Activated CD8-positive, alpha-beta T cell treated with anti-CD3 and anti-CD28 coated beads, Interleukin-2, amount 10 ng/mL, durations not matched to agents 7 days and 5 days (primary cell): ENCODE results near the gene SPDYA. TPM values are rescaled to one million over a fixed set of nuclear protein-coding genes. Genes with fewer than 3 reads are reported as not detected.

Experiments
- ATAC-seq: fragments of 150-1000 bp; cut with Tn5 transposase; one replicate; pipeline ENCODE4 v1.10.0; 2021; ENCODE audit warnings: moderate library complexity
- CTCF ChIA-PET: fragments of 350-600 bp; sonication (Branson Sonifier 250); formaldehyde crosslinking; loops from one replicate; lab custom pipeline; 2021; ENCODE audit warnings: antibody characterized with exemption; lab: Charles Lee
- POLR2A ChIA-PET: fragments of 350-600 bp; sonication (Branson Sonifier 250); formaldehyde crosslinking; loops from one replicate; lab custom pipeline; 2021; ENCODE audit warnings: antibody characterized with exemption; lab: Charles Lee
- DNase-seq: peaks from one replicate; pipeline ENCODE4 v3.0.0-alpha.2; 2020
- H3K27ac Mint-ChIP-seq: one replicate; pipeline ENCODE4 v1.8.0; 2021; ENCODE audit warnings: mild to moderate bottlenecking, mixed read lengths
- H3K27me3 Mint-ChIP-seq: one replicate; pipeline ENCODE4 v1.8.0; 2021; ENCODE audit warnings: low read depth, mixed read lengths
- H3K36me3 Mint-ChIP-seq: one replicate; pipeline ENCODE4 v1.8.0; 2021; ENCODE audit warnings: low read depth, mixed read lengths
- H3K4me1 Mint-ChIP-seq: one replicate; pipeline ENCODE4 v1.8.0; 2021; ENCODE audit warnings: low read depth, mixed read lengths
- H3K4me3 Mint-ChIP-seq: one replicate; pipeline ENCODE4 v1.8.0; 2021; ENCODE audit warnings: mild to moderate bottlenecking, mixed read lengths
- H3K9me3 Mint-ChIP-seq: one replicate; pipeline ENCODE4 v1.8.0; 2022; ENCODE audit warnings: mixed read lengths; ENCODE audit not compliant: insufficient read depth
- total RNA-seq, 2 experiments: library from RNA; stranded (reverse); gene quantifications; one replicate each; pipeline ENCODE4 v1.2.3, GENCODE V29; 2021

The SPDYA gene
- total RNA-seq, 2 experiments from 2014 or later = 1.2 TPM

GRCh38 chr2:28828382-28828781 lies 17.7 kb downstream of the SPDYA start:
- H3K4me1 Mint-ChIP-seq = no peaks in the 10 kb centered on the region
- H3K27ac Mint-ChIP-seq = no peak overlapping the region
- no peaks in the 10 kb centered on the region for H3K27me3 Mint-ChIP-seq
- CTCF ChIA-PET = no interaction called here
- ATAC-seq (no peak), DNase-seq (no peak)
- no peaks in the 10 kb centered on the region for H3K9me3 Mint-ChIP-seq
- no peaks in the 10 kb centered on the region for H3K36me3 Mint-ChIP-seq
- no peak overlapping the region for H3K4me3 Mint-ChIP-seq
- POLR2A ChIA-PET = no interaction called here

- POLR2A ChIA-PET = interaction anchor here (0.6 kb wide), 2 partner anchors 16 to 82 kb away, joined by 3 to 5 read pairs; partner anchors contain the start of gene PPP1CB
- no peak overlapping the region for H3K27ac Mint-ChIP-seq
- H3K4me1 Mint-ChIP-seq = no peaks in the 10 kb centered on the region
- CTCF ChIA-PET = interaction anchor here (0.9 to 1.5 kb wide), 2 partner anchors 240 to 267 kb away, joined by 3 to 4 read pairs; no protein-coding TSS in a partner anchor
- H3K4me3 Mint-ChIP-seq = no peak overlapping the region
- H3K27me3 Mint-ChIP-seq = peaks cover 2% of the 10 kb centered on the region
- no peaks in the 10 kb centered on the region for H3K9me3 Mint-ChIP-seq
- DNase-seq = no peak
- ATAC-seq = no peak
- no peaks in the 10 kb centered on the region for H3K36me3 Mint-ChIP-seq
These were observed 23.3 kb downstream of the SPDYA start for GRCh38 chr2:28833740-28834470.

DNA sequence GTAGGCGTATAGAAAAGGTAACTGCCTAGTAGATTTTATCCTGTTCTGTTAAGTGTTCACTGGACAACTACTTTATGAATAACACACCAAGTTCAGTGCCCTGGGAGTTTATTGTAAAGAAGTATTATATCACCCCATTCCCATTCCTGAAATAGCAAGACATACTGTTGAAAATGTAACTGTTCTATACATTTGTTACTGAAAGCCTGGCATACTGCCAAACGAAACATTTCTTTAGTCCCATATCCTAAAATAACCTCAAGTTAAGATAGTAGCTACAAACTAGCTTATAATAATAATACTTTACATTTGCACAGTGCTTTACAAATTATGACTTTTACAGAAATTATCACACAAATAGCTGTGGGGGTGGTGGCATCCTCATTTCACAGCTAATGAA lies 25.1 kb downstream of the SPDYA start:
- no peak for DNase-seq
- Mint-ChIP-seq H3K4me1 (no peaks in the 10 kb centered on the region), H3K27ac (no peak overlapping the region), H3K9me3 (no peaks in the 10 kb centered on the region), H3K27me3 (peaks cover 2% of the 10 kb centered on the region), H3K4me3 (no peak overlapping the region), H3K36me3 (no peaks in the 10 kb centered on the region)
- ChIA-PET CTCF (interaction anchor here (1.5 to 1.7 kb wide), 2 partner anchors 15 to 241 kb away, joined by 4 to 5 read pairs; no protein-coding TSS in a partner anchor), POLR2A (no interaction called here)
- no peak for ATAC-seq

GRCh38 chr2:28838971-28839370 lies 28.3 kb downstream of the SPDYA start:
- DNase-seq (no peak), ATAC-seq (no peak)
- Mint-ChIP-seq H3K27ac (no peak overlapping the region), H3K4me1 (no peaks in the 10 kb centered on the region), H3K36me3 (no peaks in the 10 kb centered on the region), H3K9me3 (no peaks in the 10 kb centered on the region), H3K27me3 (peaks cover 2% of the 10 kb centered on the region), H3K4me3 (no peak overlapping the region)
- POLR2A ChIA-PET = no interaction called here
- CTCF ChIA-PET = no interaction called here

GRCh38 chr2:28842042-28842441 lies 31.4 kb downstream of the SPDYA start:
- H3K27me3 Mint-ChIP-seq = no peaks in the 10 kb centered on the region
- no peak for ATAC-seq
- ChIA-PET CTCF (no interaction called here), POLR2A (no interaction called here)
- no peaks in the 10 kb centered on the region for H3K36me3 Mint-ChIP-seq
- DNase-seq = no peak
- no peak overlapping the region for H3K27ac Mint-ChIP-seq
- no peaks in the 10 kb centered on the region for H3K9me3 Mint-ChIP-seq
- no peaks in the 10 kb centered on the region for H3K4me1 Mint-ChIP-seq
- H3K4me3 Mint-ChIP-seq = no peak overlapping the region

DNA sequence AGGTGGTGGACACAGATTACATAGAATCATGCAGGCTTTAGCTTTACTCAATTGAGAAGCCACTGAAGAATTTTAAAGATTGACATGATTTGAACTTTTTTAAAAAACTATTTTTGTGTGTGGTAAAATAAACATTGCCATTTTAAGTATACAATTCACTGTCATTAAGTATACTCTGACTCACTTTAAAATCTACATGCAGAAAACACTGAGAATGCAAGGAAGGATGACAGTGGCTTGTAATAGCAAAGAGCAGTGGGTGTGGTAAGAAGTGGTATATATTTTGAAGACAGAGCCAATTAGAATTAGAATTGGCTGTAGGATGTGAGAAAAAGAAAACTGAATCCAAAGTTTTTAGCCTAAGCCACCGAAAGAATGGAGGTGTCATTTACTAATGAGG lies 44.6 kb downstream of the SPDYA start:
- no peak overlapping the region for H3K4me3 Mint-ChIP-seq
- CTCF ChIA-PET = interaction anchor here (0.8 kb wide), 1 partner anchor 15 kb away, joined by 3 read pairs; the partner anchor contains the start of gene TRMT61B
- DNase-seq = no peak
- H3K27me3 Mint-ChIP-seq = no peaks in the 10 kb centered on the region
- peaks cover 16% of the 10 kb centered on the region for H3K36me3 Mint-ChIP-seq
- no peaks in the 10 kb centered on the region for H3K4me1 Mint-ChIP-seq
- no peak for ATAC-seq
- no peak overlapping the region for H3K27ac Mint-ChIP-seq
- no peaks in the 10 kb centered on the region for H3K9me3 Mint-ChIP-seq
- POLR2A ChIA-PET = interaction anchor here (0.5 kb wide), 1 partner anchor 14 kb away, joined by 3 read pairs; no protein-coding TSS in a partner anchor

- ChIA-PET CTCF (no interaction called here), POLR2A (interaction anchor here (0.7 kb wide), 1 partner anchor 40 kb away, joined by 4 read pairs; no protein-coding TSS in a partner anchor)
- H3K27ac Mint-ChIP-seq = no peak overlapping the region
- ATAC-seq (no peak), DNase-seq (no peak)
- no peaks in the 10 kb centered on the region for H3K9me3 Mint-ChIP-seq
- no peaks in the 10 kb centered on the region for H3K4me1 Mint-ChIP-seq
- H3K36me3 Mint-ChIP-seq = peaks cover 24% of the 10 kb centered on the region
- H3K4me3 Mint-ChIP-seq = no peak overlapping the region
- no peaks in the 10 kb centered on the region for H3K27me3 Mint-ChIP-seq
These were observed 45.3 kb downstream of the SPDYA start for GRCh38 chr2:28855977-28856376.

DNA sequence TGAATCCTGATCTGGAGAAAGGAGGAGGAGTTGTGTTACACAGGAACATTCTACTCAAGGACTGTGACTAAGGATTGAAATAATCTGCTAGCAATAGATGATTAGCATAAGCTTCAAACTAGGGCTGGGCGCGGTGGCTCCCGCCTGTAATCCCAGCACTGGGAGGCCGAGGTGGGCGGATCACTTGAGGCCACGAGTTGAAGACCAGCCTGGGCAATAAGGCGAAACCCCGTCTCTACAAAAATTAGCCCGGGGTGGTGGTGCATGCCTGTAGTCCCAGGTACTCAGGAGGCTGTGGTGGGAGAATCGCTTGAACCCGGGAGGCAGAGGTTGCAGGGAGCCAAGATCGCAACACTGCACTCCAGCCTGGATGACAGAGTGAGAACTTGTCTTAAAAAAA lies 58.0 kb downstream of the SPDYA start:
- ChIA-PET CTCF (interaction anchor here (0.9 to 1.2 kb wide), 2 partner anchors 18 to 275 kb away, joined by 3 to 4 read pairs; no protein-coding TSS in a partner anchor), POLR2A (interaction anchor here (0.6 to 3.7 kb wide), 5 partner anchors 13 to 45 kb away, joined by 3 to 48 read pairs (median 4); partner anchors contain the start of gene WDR43)
- H3K9me3 Mint-ChIP-seq = no peaks in the 10 kb centered on the region
- no peak for ATAC-seq
- H3K4me1 Mint-ChIP-seq = peaks cover 37% of the 10 kb centered on the region
- H3K27ac Mint-ChIP-seq = peak overlapping the region; percentile 18
- DNase-seq = no peak
- no peaks in the 10 kb centered on the region for H3K27me3 Mint-ChIP-seq
- peaks cover 6% of the 10 kb centered on the region for H3K36me3 Mint-ChIP-seq
- peak overlapping the region; percentile 45 for H3K4me3 Mint-ChIP-seq

DNA sequence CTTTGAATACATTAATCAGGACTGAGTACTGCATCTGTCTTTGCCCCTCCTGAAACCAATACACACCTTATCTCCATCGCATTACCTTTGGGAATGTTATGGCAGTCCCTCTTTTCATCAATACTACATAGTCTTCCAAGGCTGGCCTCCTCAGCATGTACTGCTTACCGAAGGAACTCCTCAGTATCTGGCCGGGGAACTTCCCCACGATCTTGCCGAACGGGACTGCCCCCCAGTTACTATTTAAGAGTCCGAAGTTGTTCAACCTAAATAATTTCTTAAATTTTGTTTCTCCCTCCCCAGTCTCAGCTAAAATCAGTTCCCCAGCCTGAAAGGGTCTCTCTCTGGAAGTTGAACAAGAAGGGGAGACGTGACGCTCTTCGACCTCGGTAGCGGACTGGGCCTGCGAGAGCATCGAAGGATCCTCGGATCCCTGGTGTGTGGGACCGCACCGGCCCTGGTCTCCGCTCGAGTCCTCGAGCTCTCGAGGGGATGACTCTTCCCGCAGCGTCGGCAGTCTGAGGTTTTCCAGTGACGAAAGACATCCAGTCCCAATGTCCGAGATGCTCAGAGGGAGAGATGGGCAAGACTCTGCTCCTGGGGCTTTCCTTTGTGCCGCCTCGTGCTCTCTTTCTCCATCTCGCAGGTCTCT lies 59.0 kb downstream of the SPDYA start:
- Mint-ChIP-seq H3K4me3 (peak overlapping the region; percentile 95), H3K36me3 (peaks cover 6% of the 10 kb centered on the region), H3K4me1 (peaks cover 34% of the 10 kb centered on the region), H3K27ac (peak overlapping the region; percentile 99), H3K27me3 (no peaks in the 10 kb centered on the region), H3K9me3 (no peaks in the 10 kb centered on the region)
- DNase-seq (no peak), ATAC-seq (peak; percentile 27)
- ChIA-PET CTCF (interaction anchor here (1.0 to 2.3 kb wide), 6 partner anchors 14 to 1186 kb away, joined by 3 to 10 read pairs (median 4); partner anchors contain the start of gene WDR43), POLR2A (interaction anchor here (0.6 to 3.7 kb wide), 24 partner anchors 10 to 443 kb away, joined by 3 to 48 read pairs (median 4); partner anchors contain the start of gene WDR43)

DNA sequence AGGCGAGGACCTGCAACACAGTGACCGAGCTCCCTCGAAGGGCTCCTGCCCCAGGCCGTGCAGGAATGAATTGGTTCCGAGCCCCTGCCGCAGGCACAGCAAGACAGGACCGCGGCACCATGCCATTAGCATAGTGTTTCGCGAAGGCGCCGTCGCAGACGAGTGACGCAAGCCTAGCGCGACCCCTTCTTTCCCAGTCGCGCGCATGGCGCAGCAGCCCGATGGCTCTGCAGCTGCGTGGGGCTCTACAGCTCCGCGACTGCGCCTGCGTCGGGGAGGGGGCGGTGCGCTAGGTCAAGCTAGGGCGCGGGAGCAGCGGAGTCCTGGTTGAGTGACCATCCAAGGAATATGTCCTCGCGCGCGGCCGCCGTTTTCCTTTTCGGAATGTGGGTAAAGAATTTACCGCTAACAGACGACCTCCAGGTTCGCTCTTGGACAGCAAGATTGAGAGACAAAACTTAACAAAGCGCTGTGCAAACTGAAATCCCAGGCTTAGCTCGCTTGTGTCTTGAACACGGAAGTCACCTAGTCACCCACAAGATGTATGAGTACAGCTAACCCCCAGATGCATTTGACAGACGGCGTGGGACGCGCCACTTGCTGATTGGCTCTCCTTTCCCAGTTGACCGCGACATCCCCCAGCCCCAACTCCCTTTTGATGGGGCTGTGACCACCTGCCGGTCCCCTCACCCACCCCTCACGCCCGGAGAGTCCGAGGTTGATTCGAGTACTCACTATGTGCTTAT lies 59.7 kb downstream of the SPDYA start, which contains the start of gene TRMT61B:
TSS of gene TRMT61B (minus strand) at position 164 of the 746 bp plus-strand sequence. CDS start at position 132, 32 bp downstream.
- H3K9me3 Mint-ChIP-seq = no peaks in the 10 kb centered on the region
- H3K27me3 Mint-ChIP-seq = no peaks in the 10 kb centered on the region
- ChIA-PET POLR2A (interaction anchor here (0.6 to 3.7 kb wide), 27 partner anchors 9 to 443 kb away, joined by 3 to 48 read pairs (median 4); partner anchors contain the start of gene WDR43), CTCF (interaction anchor here (0.9 to 2.3 kb wide), 8 partner anchors 13 to 1187 kb away, joined by 3 to 10 read pairs (median 4); partner anchors contain the start of gene WDR43)
- peaks cover 3% of the 10 kb centered on the region for H3K36me3 Mint-ChIP-seq
- peak; percentile 98 for DNase-seq
- H3K4me1 Mint-ChIP-seq = peaks cover 30% of the 10 kb centered on the region
- peak within 1 kb of the TSS; percentile 95 for H3K4me3 Mint-ChIP-seq
- ATAC-seq = peak; percentile 98
- peak within 1 kb of the TSS; percentile 99 for H3K27ac Mint-ChIP-seq

DNA sequence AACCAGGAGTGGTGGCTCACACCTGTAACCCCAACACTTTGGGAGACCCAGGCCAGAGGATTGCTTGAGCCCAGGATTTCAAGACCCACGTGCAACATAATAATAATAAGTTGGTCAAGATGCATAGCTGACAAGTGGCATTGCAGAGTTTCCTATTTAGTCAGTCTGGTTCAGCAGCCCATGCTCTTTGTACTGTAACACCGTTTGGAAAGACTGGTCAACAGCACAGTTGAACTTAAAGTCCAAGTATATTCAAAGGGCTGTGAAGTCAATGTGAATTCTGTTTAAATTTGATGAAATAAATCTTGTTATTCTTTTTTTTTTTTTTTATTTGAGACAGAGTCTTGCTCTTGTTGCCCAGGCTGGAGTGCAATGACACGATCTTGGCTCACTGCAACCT lies 61.0 kb downstream of the SPDYA start:
- Mint-ChIP-seq H3K27me3 (peaks cover 5% of the 10 kb centered on the region), H3K4me1 (peaks cover 29% of the 10 kb centered on the region), H3K4me3 (no peak overlapping the region), H3K36me3 (no peaks in the 10 kb centered on the region), H3K9me3 (no peaks in the 10 kb centered on the region), H3K27ac (no peak overlapping the region)
- ChIA-PET POLR2A (interaction anchor here (1.6 to 3.7 kb wide), 2 partner anchors 24 to 27 kb away, joined by 7 to 48 read pairs; partner anchors contain the start of gene WDR43), CTCF (interaction anchor here (1.9 kb wide), 1 partner anchor 277 kb away, joined by 9 read pairs; no protein-coding TSS in a partner anchor)
- ATAC-seq (no peak), DNase-seq (no peak)
